PC-3 (cell line): Measurements from ENCODE around the gene CHRNB1.

Source experiments
- EZH2 ChIP-seq: fragments of 300-600 bp; sonication (generic); IDR thresholded peaks from one replicate; pipeline ENCODE4 v1.6.1; 2017; ENCODE audit warnings: antibody characterized with exemption, mild to moderate bottlenecking, low read length; ENCODE audit not compliant: unreplicated experiment
- TF ChIP-seq, protein P1 (sequence below): fragments of 300-600 bp; sonication (generic); conservative IDR thresholded peaks from 2 replicates; pipeline ENCODE4 v1.5.1; 2017; ENCODE audit warnings: antibody characterized with exemption, low read depth, mild to moderate bottlenecking, low read length

DNA sequence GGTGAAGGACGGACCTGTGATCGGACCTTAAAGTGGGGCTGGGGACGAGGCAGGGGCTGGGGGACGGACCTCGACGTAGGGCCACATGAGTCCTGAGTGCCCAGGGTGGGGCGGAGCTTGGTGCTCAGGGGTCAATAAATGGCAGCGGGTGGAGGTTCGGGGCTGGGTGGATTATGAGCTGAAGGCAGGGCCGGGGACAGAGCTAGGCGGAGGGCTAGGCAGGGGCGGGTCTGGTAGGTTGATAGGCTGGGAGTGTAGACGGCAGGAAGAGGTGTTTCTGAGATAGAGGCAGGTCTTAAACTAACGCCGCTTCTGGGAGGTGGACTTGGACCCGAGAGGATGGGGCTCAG lies 733 bp downstream of the CHRNB1 start:
- TF ChIP-seq, protein P1, sequence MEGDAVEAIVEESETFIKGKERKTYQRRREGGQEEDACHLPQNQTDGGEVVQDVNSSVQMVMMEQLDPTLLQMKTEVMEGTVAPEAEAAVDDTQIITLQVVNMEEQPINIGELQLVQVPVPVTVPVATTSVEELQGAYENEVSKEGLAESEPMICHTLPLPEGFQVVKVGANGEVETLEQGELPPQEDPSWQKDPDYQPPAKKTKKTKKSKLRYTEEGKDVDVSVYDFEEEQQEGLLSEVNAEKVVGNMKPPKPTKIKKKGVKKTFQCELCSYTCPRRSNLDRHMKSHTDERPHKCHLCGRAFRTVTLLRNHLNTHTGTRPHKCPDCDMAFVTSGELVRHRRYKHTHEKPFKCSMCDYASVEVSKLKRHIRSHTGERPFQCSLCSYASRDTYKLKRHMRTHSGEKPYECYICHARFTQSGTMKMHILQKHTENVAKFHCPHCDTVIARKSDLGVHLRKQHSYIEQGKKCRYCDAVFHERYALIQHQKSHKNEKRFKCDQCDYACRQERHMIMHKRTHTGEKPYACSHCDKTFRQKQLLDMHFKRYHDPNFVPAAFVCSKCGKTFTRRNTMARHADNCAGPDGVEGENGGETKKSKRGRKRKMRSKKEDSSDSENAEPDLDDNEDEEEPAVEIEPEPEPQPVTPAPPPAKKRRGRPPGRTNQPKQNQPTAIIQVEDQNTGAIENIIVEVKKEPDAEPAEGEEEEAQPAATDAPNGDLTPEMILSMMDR: no peak
- TF ChIP-seq EZH2: no peak
